K562 (cell line): ENCODE results near the gene RNPEPL1. TPM values are rescaled to one million over a fixed set of nuclear protein-coding genes. Genes with fewer than 3 reads are reported as not detected.
A peak's percentile ranks its signal among the peaks of the same experiment; 100 is the strongest.

ENCODE experiments used
- ATAC-seq: fragments of 200-7000 bp; cut with Tn5 transposase; 3 replicates; pipeline ENCODE4 v1.9.1; 2020; ENCODE audit warnings: moderate library complexity
- BruUV-seq: library from RNA; stranded (reverse); fragments of 400-500 nt; replicated peaks from 2 replicates; lab custom pipeline; 2021; lab: Mats Ljungman, UMichigan
- CTCF ChIA-PET: fragments of 300-600 bp; formaldehyde crosslinking; extraction: SDS; loops from one replicate; lab custom pipeline; 2021; ENCODE audit warnings: low intra/inter-chr PET ratio; lab: Yijun Ruan, JAX
- POLR2A ChIA-PET: fragments of 300-600, 350-650 bp; sonication (Branson Sonifier 250); formaldehyde crosslinking; extraction: SDS; loops from one replicate; lab custom pipeline; 2021; ENCODE audit warnings: antibody characterized with exemption, inconsistent platforms; lab: Yijun Ruan, JAX
- DNase-seq, 4 experiments: peaks; one replicate each; pipeline versions ENCODE4 v3.0.0 to v3.0.0-alpha.2; 2011 to 2018; ENCODE audit warnings: low spot score in 3 of 4, mixed read lengths in 3 of 4; ENCODE audit errors: extremely low read depth in 1 of 4
- FAIRE-seq: peaks from 2 replicates; lab custom pipeline; 2011; peaks lifted over from hg19 to GRCh38; lab: Jason Lieb, UNC
- H2AFZ ChIP-seq: 2 replicates; pipeline ENCODE4 v1.6.0; 2011; ENCODE audit warnings: low read depth, low read length, control low read depth, inconsistent platforms
- H3K27ac ChIP-seq: fragments of 200-600 bp; 3 replicates; pipeline ENCODE4 v1.8.0; 2011; ENCODE audit warnings: low read depth, mild to moderate bottlenecking, control low read depth, inconsistent platforms, low read length, moderate library complexity, mixed read lengths; ENCODE audit errors: extremely low read depth
- H3K27me3 ChIP-seq, 2 experiments: fragments of 300-600 bp in 1 of 2; 2 replicates in 1 of 2; 3 replicates in 1 of 2; pipeline versions ENCODE4 v1.6.0 to v1.8.0; 2011; ENCODE audit warnings: inconsistent platforms in 2 of 2, low read length in 2 of 2, mild to moderate bottlenecking in 1 of 2, mixed read lengths in 1 of 2, moderate library complexity in 1 of 2; ENCODE audit not compliant: control insufficient read depth in 2 of 2, insufficient read depth in 2 of 2
- H3K36me3 ChIP-seq: fragments of 300-600 bp; 3 replicates; pipeline ENCODE4 v1.8.0; 2011; ENCODE audit warnings: mild to moderate bottlenecking, low read length, inconsistent platforms; ENCODE audit not compliant: control insufficient read depth, insufficient read depth
- H3K4me1 ChIP-seq, 2 experiments: fragments of 200-600 bp in 1 of 2; replicated peaks in 1 of 2; 2 replicates in 1 of 2; 3 replicates in 1 of 2; pipeline versions ENCODE4 v1.5.1 to v1.8.0; 2011; ENCODE audit warnings: inconsistent platforms in 2 of 2, low read length in 2 of 2, mild to moderate bottlenecking in 1 of 2, mixed read lengths in 1 of 2, moderate library complexity in 1 of 2; ENCODE audit not compliant: control insufficient read depth in 2 of 2, insufficient read depth in 2 of 2
- H3K4me2 ChIP-seq: 2 replicates; pipeline ENCODE4 v1.6.1; 2011; ENCODE audit warnings: low read length, control low read depth, inconsistent platforms, mixed read lengths; ENCODE audit not compliant: insufficient read depth
- H3K4me3 ChIP-seq: fragments of 200-600 bp; sonication (generic), shearing (Covaris generic); 2 replicates; pipeline ENCODE4 v1.5.1; 2016; ENCODE audit warnings: control low read depth, inconsistent platforms
- H3K79me2 ChIP-seq: fragments of 200-600 bp; 3 replicates; pipeline ENCODE4 v1.8.0; 2011; ENCODE audit warnings: low read length, inconsistent platforms; ENCODE audit not compliant: control insufficient read depth, insufficient read depth
- H3K9ac ChIP-seq, 2 experiments: 2 replicates each; pipeline versions ENCODE4 v1.6.0 to v1.6.1; 2011; ENCODE audit warnings: low read depth in 2 of 2, low read length in 2 of 2, control low read depth in 1 of 2, inconsistent platforms in 1 of 2, mild to moderate bottlenecking in 1 of 2, mixed read lengths in 1 of 2; ENCODE audit not compliant: insufficient read depth in 1 of 2
- H3K9me1 ChIP-seq: one replicate; pipeline ENCODE4 v1.6.0; 2011; ENCODE audit warnings: inconsistent platforms, mild to moderate bottlenecking, low read length, moderate library complexity; ENCODE audit not compliant: control insufficient read depth, insufficient read depth
- H3K9me3 ChIP-seq: replicated peaks from 2 replicates; pipeline ENCODE4 v1.5.1; 2011; ENCODE audit warnings: low read depth, low read length, inconsistent platforms; ENCODE audit not compliant: control insufficient read depth, insufficient read depth
- H4K20me1 ChIP-seq: replicated peaks from 2 replicates; pipeline ENCODE4 v1.6.1; 2011; ENCODE audit warnings: low read length, inconsistent platforms, mixed read lengths; ENCODE audit not compliant: control insufficient read depth, insufficient read depth
- ARID4B ChIP-seq: sonication (generic); formaldehyde crosslinking; IDR thresholded peaks from 2 replicates; pipeline ENCODE4 v1.8.0; 2022; ENCODE audit warnings: mild to moderate bottlenecking, missing genetic modification reagents
- CBX2 ChIP-seq: fragments of 200-600 bp; sonication (generic); IDR thresholded peaks from one replicate; pipeline ENCODE4 v1.6.1; 2012; ENCODE audit warnings: mild to moderate bottlenecking, low read length, inconsistent platforms; ENCODE audit not compliant: insufficient read depth, poor library complexity, severe bottlenecking
- PHF8 ChIP-seq: fragments of 200-600 bp; sonication (generic); IDR thresholded peaks from 2 replicates; pipeline ENCODE4 v1.6.1; 2012; ENCODE audit warnings: mixed run types, mild to moderate bottlenecking, inconsistent platforms, low read length, moderate library complexity, borderline replicate concordance
- SAP30 ChIP-seq: fragments of 200-600 bp; sonication (generic); IDR thresholded peaks from 2 replicates; pipeline ENCODE4 v1.6.1; 2012; ENCODE audit warnings: borderline replicate concordance, low read depth, mild to moderate bottlenecking, moderate library complexity, low read length, control low read depth, inconsistent platforms; ENCODE audit not compliant: insufficient read depth, poor library complexity, severe bottlenecking
- STAG1 ChIP-seq: sonication (generic); formaldehyde crosslinking; IDR thresholded peaks from 2 replicates; pipeline ENCODE4 v1.5.0; 2020; ENCODE audit warnings: missing genetic modification reagents, borderline replicate concordance
- THAP12 ChIP-seq: fragments of 250-450 bp; sonication (Bioruptor Pico); IDR thresholded peaks from 2 replicates; pipeline ENCODE4 v1.9.0; 2021; ENCODE audit warnings: mild to moderate bottlenecking, inconsistent platforms
- whole genome bisulfite sequencing: fragments of 100-300 bp; shearing (Covaris generic); methylation state at CpG from one replicate; pipeline ENCODE4 v1.1.6; 2016; ENCODE audit warnings: low coverage, mixed read lengths; ENCODE audit not compliant: insufficient coverage; ENCODE audit errors: missing lambda C conversion rate; 5-methylcytosine and 5-hydroxymethylcytosine counted together
- in situ Hi-C: fragments of 300-500 bp; cut with MboI; formaldehyde crosslinking; loops from 4 replicates; pipeline ENCODE4 v1.15.0; 2018; ENCODE audit warnings: inconsistent platforms, mixed read lengths
- intact Hi-C: fragments of 100-400 bp; cut with micrococcal nuclease; formaldehyde crosslinking; loops from 2 replicates; pipeline ENCODE4 v1.14.2; 2022
- polyA plus RNA-seq, 8 experiments: library from polyadenylated mRNA; depleted of rRNA in 4 of 8; stranded (reverse) in 5 of 8; unstranded in 3 of 8; fragments of >200 nt; fragmentation: Nextera tagmentation in 2 of 8; fragmentation: Illumina TruSeq in 1 of 8; extraction: Ambion mirVana in 2 of 8; extraction: Trizol in 1 of 8; gene quantifications; 2 replicates each; pipeline versions ENCODE4 v1.2.1 to v1.2.3, GENCODE V29; 2011 to 2014; ENCODE audit warnings: inconsistent platforms in 1 of 8, missing spikeins in 1 of 8
- total RNA-seq, 7 experiments: library from RNA; depleted of rRNA in 6 of 7; stranded (reverse); fragments of >200 nt in 6 of 7; fragmentation: Illumina TruSeq in 2 of 7; extraction: Trizol in 2 of 7; gene quantifications; 2 replicates each; pipeline versions ENCODE4 v1.2.1 to v1.2.3, GENCODE V29; 2011 to 2021; ENCODE audit warnings: low replicate concordance in 1 of 7

The RNPEPL1 gene
- total and polyA plus RNA-seq, 9 of the 15 experiments (the other 6 are each of a cell fraction or from before 2014, with no cell fraction given) = 0.07 to 38.7 (median 5.6) TPM

GRCh38 chr2:240586919-240587800 lies 18.9 kb downstream of the RNPEPL1 start:
- in situ Hi-C loops = no loop called here
- TF ChIP-seq ARID4B (CRISPR knock-in tag) = peak; percentile 2; the same call in 1 of the 2 replicates
- 0 out of 2 replicates have a peak, but pooled peaks have one; percentile 25 for TF ChIP-seq THAP12 (CRISPR knock-in tag)
- no peak for TF ChIP-seq CBX2
- 0 out of 2 replicates have a peak, but pooled peaks have one; percentile 14 for TF ChIP-seq STAG1 (CRISPR knock-in tag)
- 0 out of 2 replicates have a peak, but pooled peaks have one; percentile 33 for TF ChIP-seq PHF8
- peak; percentile 68 for TF ChIP-seq SAP30
- TF ChIP-seq, all 486 proteins: peak for 5
- FAIRE-seq = peak; percentile 51
- DNase-seq = peak in 2 of 4 experiments; percentile 16 to 57
- peak overlapping the region; percentile 72; the same call in 1 of the 2 replicates for H2AFZ ChIP-seq
- H3K27me3 ChIP-seq = no peaks in the 10 kb centered on the region
- peak overlapping the region; percentile 82 to 95; a peak in 3 of 4 replicates for H3K9ac ChIP-seq
- ChIA-PET CTCF (no interaction called here), POLR2A (interaction anchor here (0.6 to 2.2 kb wide), 7 partner anchors 7 to 26 kb away, joined by 3 to 26 read pairs (median 4); partner anchors contain the start of gene RNPEPL1)
- intact Hi-C loops = no loop called here
- WGBS = 2% methylated on average over 23 of the region's 62 CpGs
- peaks cover 53% of the 10 kb centered on the region for H3K79me2 ChIP-seq
- H3K9me3 ChIP-seq = no peaks in the 10 kb centered on the region
- no TSS peak for BruUV-seq
- peak; percentile 32 for ATAC-seq
- H3K36me3 ChIP-seq = peaks cover 32% of the 10 kb centered on the region; the same call in 2 of the 3 replicates
- H3K9me1 ChIP-seq = no peaks in the 10 kb centered on the region
- peak overlapping the region; percentile 93 for H3K4me2 ChIP-seq
- H3K4me3 ChIP-seq = peak overlapping the region; percentile 92
- H4K20me1 ChIP-seq = no peaks in the 10 kb centered on the region; the same call in 1 of the 2 replicates
- no peak overlapping the region for H3K27ac ChIP-seq
- peaks cover 31 to 51% of the 10 kb centered on the region in 2 experiments for H3K4me1 ChIP-seq
